Sigmoid colon (tissue), 7 donors: ENCODE results near the gene CPXM2. TPM values are rescaled to one million over a fixed set of nuclear protein-coding genes. Genes with fewer than 3 reads are reported as not detected.
"Not testable (repeated sequence)": the region's sequence is repeated elsewhere in the genome, so short reads cannot be mapped to it uniquely, and the experiment has no call there.

Experiments
- DNase-seq: peaks from one replicate; pipeline ENCODE4 v3.0.0-alpha.2; 2019
- H3K27ac ChIP-seq, 4 donors: fragments of 200-600 bp; sonication (generic); one replicate each; pipeline ENCODE4 v1.5.1; 2016 to 2019; ENCODE audit warnings: mild to moderate bottlenecking in 1 of 4
- H3K27me3 ChIP-seq, 3 donors: fragments of 200-600 bp; sonication (generic); one replicate each; pipeline ENCODE4 v1.5.1; 2019; ENCODE audit warnings: mild to moderate bottlenecking in 1 of 3
- H3K36me3 ChIP-seq, 4 donors: fragments of 200-600 bp; sonication (generic); one replicate each; pipeline ENCODE4 v1.5.1; 2016 to 2019
- H3K4me1 ChIP-seq, 4 donors: fragments of 200-600 bp; sonication (generic); one replicate each; pipeline ENCODE4 v1.5.1; 2017 to 2019
- H3K4me3 ChIP-seq, 4 donors: fragments of 200-600 bp; sonication (generic); one replicate each; pipeline ENCODE4 v1.5.1; 2017 to 2019; ENCODE audit warnings: mild to moderate bottlenecking in 2 of 4, moderate library complexity in 1 of 4
- H3K9me3 ChIP-seq, 4 donors: fragments of 200-600 bp in 3 of 4; sonication (generic) in 3 of 4; one replicate each; pipeline versions ENCODE4 v1.5.1 to v1.6.1; 2013 to 2019
- EP300 ChIP-seq, 4 donors: sonication (generic); formaldehyde crosslinking; IDR thresholded peaks; one replicate each; pipeline ENCODE4 v1.6.1; 2017; ENCODE audit warnings: antibody characterized with exemption in 4 of 4
- POLR2A ChIP-seq, 2 donors: fragments of 450-650 bp; IDR thresholded peaks; one replicate each; pipeline ENCODE4 v1.6.1; 2016; ENCODE audit warnings: antibody characterized with exemption in 2 of 2, mild to moderate bottlenecking in 2 of 2, moderate library complexity in 2 of 2
- POLR2AphosphoS5 ChIP-seq, 4 donors: sonication (generic); formaldehyde crosslinking; IDR thresholded peaks; one replicate each; pipeline ENCODE4 v1.6.1; 2017; ENCODE audit warnings: antibody characterized with exemption in 4 of 4
- WGBS, 2 donors: extraction: QIAGEN DNeasy Blood & Tissue Kit; methylation state at CpG; one replicate each; pipeline ENCODE4 v1.1.7; 2013; 5-methylcytosine and 5-hydroxymethylcytosine counted together
- intact Hi-C: fragments of 100-400 bp; cut with DNase I; formaldehyde crosslinking; loops from one replicate; pipeline ENCODE4 v1.15.1; 2023
- polyA plus RNA-seq, 3 donors: library from polyadenylated mRNA; stranded (reverse); fragments of 200-250 nt; gene quantifications; one replicate each; pipeline ENCODE4 v1.2.3, GENCODE V29; 2013
- total RNA-seq, 4 donors: library from RNA; depleted of rRNA; stranded (reverse); fragments of >200 nt; gene quantifications; one replicate each; pipeline ENCODE4 v1.1.0, GENCODE V29; 2016
- TF ChIP-seq, protein P1 (sequence below), 4 experiments: fragments of 450-650 bp in 3 of 4; fragments of 200-600 bp in 1 of 4; IDR thresholded peaks; one replicate each; pipeline ENCODE4 v1.5.1; 2016 to 2019; ENCODE audit warnings: antibody characterized with exemption in 4 of 4, mild to moderate bottlenecking in 3 of 4, moderate library complexity in 2 of 4
- donor health status: healthy with polysubstance abuse.
- donor health status: Bipolar disorder and iron deficiency.
- donor health status: healthy.

CPXM2 gene
- total and polyA plus RNA-seq, 7 donors = 0.69 to 153 (median 48.5) TPM

- H3K4me1 ChIP-seq = peaks cover 0 to 38% (median 25%) of the 10 kb centered on the region in 4 donors
- TF ChIP-seq POLR2A (IDR thresholded peaks at IDR 0.05) (no peak), POLR2AphosphoS5 (IDR thresholded peaks at IDR 0.05) (no peak)
Observed at GRCh38 chr10:123741146-123741545, 150.5 kb downstream of the CPXM2 start.

DNA sequence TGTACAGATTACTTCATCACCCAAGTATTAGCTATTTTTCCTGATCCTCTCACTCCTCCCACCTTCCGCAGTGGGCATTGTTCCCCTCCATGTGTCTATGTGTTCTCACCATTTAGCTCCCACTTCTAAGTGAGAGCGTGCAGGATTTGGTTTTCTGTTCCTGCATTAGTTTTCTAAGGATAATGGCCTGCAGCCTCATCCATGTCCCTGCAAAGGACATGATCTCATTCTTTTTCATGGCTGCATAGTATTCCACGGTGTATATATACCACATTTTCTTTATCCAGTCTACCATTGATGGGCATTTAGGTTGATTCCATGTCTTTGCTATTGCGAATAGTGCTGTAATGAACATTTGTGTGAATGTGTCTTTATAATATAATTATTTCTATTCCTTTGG is 154.7 kb downstream of the CPXM2 start:
- H3K27me3 ChIP-seq, H3K27ac ChIP-seq, H3K9me3 ChIP-seq, intact Hi-C loops, H3K4me3 ChIP-seq, H3K36me3 ChIP-seq, H3K4me1 ChIP-seq, DNase-seq: not testable (repeated sequence)
- 92 to 95% methylated on average over 4 of the region's 4 CpGs for WGBS, 2 donors

More at GRCh38 chr10:123741146-123741545, 150.5 kb downstream of the CPXM2 start:
- Histone ChIP-seq H3K9me3 (no peaks in the 10 kb centered on the region), H3K4me3 (no peak overlapping the region), H3K27me3 (no peaks in the 10 kb centered on the region), H3K36me3 (no peaks in the 10 kb centered on the region), H3K27ac (no peak overlapping the region)
- WGBS, 2 donors = 53 to 70% methylated on average over 7 of the region's 7 CpGs
- intact Hi-C loops = loop anchor here (5.0 kb wide), 1 partner anchor 226 kb away; no protein-coding TSS in a partner anchor
- DNase-seq = no peak

DNA sequence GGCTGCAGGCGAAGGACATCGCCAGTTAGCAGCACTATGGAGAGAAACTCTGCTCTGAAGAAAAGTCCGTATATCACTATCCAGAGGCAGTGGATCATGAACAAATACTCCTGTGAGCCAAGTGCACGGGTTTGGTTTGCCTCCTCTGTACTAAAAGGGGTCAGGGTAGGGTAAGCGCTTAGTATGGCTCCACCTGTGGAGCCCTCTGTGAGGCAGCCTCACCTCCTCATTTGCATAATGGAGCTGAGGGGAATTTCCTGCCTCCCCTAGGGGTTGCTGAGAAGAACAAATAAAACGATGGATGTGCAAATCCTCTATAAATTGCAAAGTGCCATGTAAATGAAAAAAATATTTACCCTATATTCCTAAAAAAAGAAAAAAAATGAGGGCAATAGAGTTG is 162.1 kb downstream of the CPXM2 start:
- intact Hi-C loops = no loop called here
- no peaks in the 10 kb centered on the region for H3K36me3 ChIP-seq
- H3K4me3 ChIP-seq = no peak overlapping the region
- WGBS, 2 donors = 83 to 92% methylated on average over 6 of the region's 6 CpGs
- H3K27me3 ChIP-seq = no peaks in the 10 kb centered on the region
- no peak overlapping the region for H3K27ac ChIP-seq
- TF ChIP-seq POLR2A (IDR thresholded peaks at IDR 0.05) (no peak), EP300 (IDR thresholded peaks at IDR 0.05) (no peak), POLR2AphosphoS5 (IDR thresholded peaks at IDR 0.05) (no peak)
- TF ChIP-seq, protein P1, sequence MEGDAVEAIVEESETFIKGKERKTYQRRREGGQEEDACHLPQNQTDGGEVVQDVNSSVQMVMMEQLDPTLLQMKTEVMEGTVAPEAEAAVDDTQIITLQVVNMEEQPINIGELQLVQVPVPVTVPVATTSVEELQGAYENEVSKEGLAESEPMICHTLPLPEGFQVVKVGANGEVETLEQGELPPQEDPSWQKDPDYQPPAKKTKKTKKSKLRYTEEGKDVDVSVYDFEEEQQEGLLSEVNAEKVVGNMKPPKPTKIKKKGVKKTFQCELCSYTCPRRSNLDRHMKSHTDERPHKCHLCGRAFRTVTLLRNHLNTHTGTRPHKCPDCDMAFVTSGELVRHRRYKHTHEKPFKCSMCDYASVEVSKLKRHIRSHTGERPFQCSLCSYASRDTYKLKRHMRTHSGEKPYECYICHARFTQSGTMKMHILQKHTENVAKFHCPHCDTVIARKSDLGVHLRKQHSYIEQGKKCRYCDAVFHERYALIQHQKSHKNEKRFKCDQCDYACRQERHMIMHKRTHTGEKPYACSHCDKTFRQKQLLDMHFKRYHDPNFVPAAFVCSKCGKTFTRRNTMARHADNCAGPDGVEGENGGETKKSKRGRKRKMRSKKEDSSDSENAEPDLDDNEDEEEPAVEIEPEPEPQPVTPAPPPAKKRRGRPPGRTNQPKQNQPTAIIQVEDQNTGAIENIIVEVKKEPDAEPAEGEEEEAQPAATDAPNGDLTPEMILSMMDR (IDR thresholded peaks at IDR 0.05) = no peak
- no peak for DNase-seq
- no peaks in the 10 kb centered on the region for H3K4me1 ChIP-seq
- peaks cover 0 to 3% (median 0%) of the 10 kb centered on the region in 4 donors for H3K9me3 ChIP-seq

GRCh38 chr10:123726836-123727235 is 164.8 kb downstream of the CPXM2 start:
- intact Hi-C loops = no loop called here
- Histone ChIP-seq H3K36me3 (no peaks in the 10 kb centered on the region), H3K4me1 (no peaks in the 10 kb centered on the region), H3K4me3 (no peak overlapping the region), H3K27ac (no peak overlapping the region), H3K27me3 (no peaks in the 10 kb centered on the region), H3K9me3 (peaks cover 0 to 3% (median 0%) of the 10 kb centered on the region in 4 donors)
- 82 to 91% methylated on average over 2 of the region's 2 CpGs for WGBS, 2 donors
- TF ChIP-seq, protein P1 (IDR thresholded peaks at IDR 0.05) = no peak
- TF ChIP-seq POLR2A (IDR thresholded peaks at IDR 0.05) (no peak), POLR2AphosphoS5 (IDR thresholded peaks at IDR 0.05) (no peak), EP300 (IDR thresholded peaks at IDR 0.05) (no peak)
- DNase-seq = no peak

DNA sequence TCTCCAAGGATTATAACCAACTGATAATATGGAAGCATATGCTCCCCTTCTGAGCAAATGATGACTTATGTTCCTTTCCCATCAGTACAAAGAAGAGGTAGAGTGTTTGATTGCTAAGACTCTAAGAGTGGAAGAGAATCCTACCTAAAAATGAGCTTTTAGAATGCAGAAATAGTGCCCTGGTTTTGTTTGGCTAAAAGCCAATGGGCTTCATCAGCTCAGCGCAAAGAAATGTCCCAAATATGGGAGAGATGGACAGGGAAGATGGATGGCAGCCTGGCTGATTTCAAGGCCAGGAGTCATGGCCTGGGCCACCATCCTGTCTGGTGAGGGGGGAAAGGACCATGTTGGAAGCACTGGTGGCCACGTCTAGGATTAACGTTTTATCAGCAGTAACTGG is 165.2 kb downstream of the CPXM2 start:
- H3K36me3 ChIP-seq = peaks cover 0 to 3% (median 0%) of the 10 kb centered on the region in 4 donors
- TF ChIP-seq EP300 (IDR thresholded peaks at IDR 0.05) = no peak
- TF ChIP-seq POLR2A (IDR thresholded peaks at IDR 0.05) = no peak
- no peak for TF ChIP-seq POLR2AphosphoS5 (IDR thresholded peaks at IDR 0.05)
- TF ChIP-seq, protein P1 (IDR thresholded peaks at IDR 0.05) = no peak
- no peaks in the 10 kb centered on the region for H3K27me3 ChIP-seq
- no peak overlapping the region for H3K27ac ChIP-seq
- DNase-seq = no peak
- no peak overlapping the region for H3K4me3 ChIP-seq
- intact Hi-C loops = no loop called here
- no peaks in the 10 kb centered on the region for H3K4me1 ChIP-seq
- 55 to 73% methylated on average over 3 of the region's 3 CpGs for WGBS, 2 donors
- peaks cover 0 to 3% (median 0%) of the 10 kb centered on the region in 4 donors for H3K9me3 ChIP-seq

- no peaks in the 10 kb centered on the region for H3K4me1 ChIP-seq
- no peak overlapping the region for H3K27ac ChIP-seq
- 92 to 94% methylated on average over 12 of the region's 12 CpGs for WGBS, 2 donors
- H3K4me3 ChIP-seq = no peak overlapping the region
- intact Hi-C loops = no loop called here
- no peaks in the 10 kb centered on the region for H3K27me3 ChIP-seq
- H3K36me3 ChIP-seq = peaks cover 0 to 9% (median 0%) of the 10 kb centered on the region in 4 donors
- TF ChIP-seq POLR2AphosphoS5 (IDR thresholded peaks at IDR 0.05) = no peak
- TF ChIP-seq POLR2A (IDR thresholded peaks at IDR 0.05) = no peak
- TF ChIP-seq, protein P1 (IDR thresholded peaks at IDR 0.05) = no peak
- TF ChIP-seq EP300 (IDR thresholded peaks at IDR 0.05) = no peak
- DNase-seq = no peak
- H3K9me3 ChIP-seq = no peaks in the 10 kb centered on the region
Observed at GRCh38 chr10:123724747-123725146, 166.9 kb downstream of the CPXM2 start.
